Activated naive CD4-positive, alpha-beta T cell treated with anti-CD3 and anti-CD28 coated beads, Interleukin-2, amount 50 U/mL, for 72 hours (primary cell): ENCODE results near the gene RGS12. TPM values are rescaled to one million over a fixed set of nuclear protein-coding genes. Genes with fewer than 3 reads are reported as not detected.

Experiments
- ATAC-seq, 2 donors: fragments of 150-1000 bp; cut with Tn5 transposase; 2 replicates each; pipeline ENCODE4 v1.10.0; 2021; ENCODE audit warnings: mild to moderate bottlenecking in 2 of 2, moderate library complexity in 2 of 2
- DNase-seq, 2 donors: peaks; one replicate each; pipeline ENCODE4 v3.0.0; 2021 to 2022; ENCODE audit warnings: low spot score in 2 of 2
- H3K27ac Mint-ChIP-seq, 2 donors: one replicate each; pipeline ENCODE4 v1.8.0; 2022; ENCODE audit warnings: mild to moderate bottlenecking in 2 of 2, mixed read lengths in 2 of 2
- H3K36me3 Mint-ChIP-seq, 2 donors: one replicate each; pipeline ENCODE4 v1.8.0; 2022; ENCODE audit warnings: mixed read lengths in 2 of 2
- H3K9me3 Mint-ChIP-seq, 2 donors: one replicate each; pipeline ENCODE4 v1.8.0; 2022; ENCODE audit warnings: mixed read lengths in 2 of 2
- total RNA-seq, 2 donors: library from RNA; stranded (reverse); gene quantifications; one replicate each; pipeline ENCODE4 v1.2.3, GENCODE V29; 2022

The RGS12 gene
- total RNA-seq: 10 to 100 TPM in 1 of 2 donors, 1 to 10 TPM in 1; 5.3 to 15.6 TPM

GRCh38 chr4:3292571-3293400, at the start of gene RGS12:
Gene RGS12 (plus strand): TSS chr4:3293021. CDS start chr4:3316171, 23,150 bp downstream.
- H3K27ac Mint-ChIP-seq: peak within 1 kb of the TSS; percentile 61 to 70
- H3K9me3 Mint-ChIP-seq: peaks cover 0 to 3% of the 10 kb centered on the region in 2 donors
- peak; percentile 94 to 98 for ATAC-seq
- H3K36me3 Mint-ChIP-seq: no peaks in the 10 kb centered on the region
- peak; percentile 90 to 92 for DNase-seq

- no peak for DNase-seq
- H3K36me3 Mint-ChIP-seq: no peaks in the 10 kb centered on the region
- no peaks in the 10 kb centered on the region for H3K9me3 Mint-ChIP-seq
- ATAC-seq: peak in 1 of 2 donors; percentile 19
- peak overlapping the region; percentile 40 to 44 for H3K27ac Mint-ChIP-seq
Measured at GRCh38 chr4:3243136-3243780, 49.6 kb upstream of the RGS12 start.

GRCh38 chr4:3244002-3244401, 48.8 kb upstream of the RGS12 start:
- ATAC-seq: no peak
- Mint-ChIP-seq H3K9me3 (no peaks in the 10 kb centered on the region), H3K36me3 (no peaks in the 10 kb centered on the region), H3K27ac (peak overlapping the region in 1 of 2 donors; percentile 39)
- DNase-seq: no peak

GRCh38 chr4:3244747-3245146, 48.1 kb upstream of the RGS12 start:
- no peaks in the 10 kb centered on the region for H3K9me3 Mint-ChIP-seq

GRCh38 chr4:3245676-3246075, 47.1 kb upstream of the RGS12 start:
- ATAC-seq: no peak
- no peaks in the 10 kb centered on the region for H3K9me3 Mint-ChIP-seq
- H3K27ac Mint-ChIP-seq: peak overlapping the region in 1 of 2 donors; percentile 18
- DNase-seq: no peak
- no peaks in the 10 kb centered on the region for H3K36me3 Mint-ChIP-seq

More at GRCh38 chr4:3244747-3245146, 48.1 kb upstream of the RGS12 start:
- Mint-ChIP-seq H3K36me3 (no peaks in the 10 kb centered on the region), H3K27ac (no peak overlapping the region)
- DNase-seq: no peak
- no peak for ATAC-seq

- ATAC-seq (no peak), DNase-seq (no peak)
- Mint-ChIP-seq H3K9me3 (no peaks in the 10 kb centered on the region), H3K27ac (peak overlapping the region; percentile 18 to 68), H3K36me3 (no peaks in the 10 kb centered on the region)
Measured at GRCh38 chr4:3246458-3247398, 46.1 kb upstream of the RGS12 start.

- no peak for DNase-seq
- Mint-ChIP-seq H3K27ac (no peak overlapping the region), H3K9me3 (no peaks in the 10 kb centered on the region), H3K36me3 (no peaks in the 10 kb centered on the region)
- ATAC-seq: no peak
Measured at GRCh38 chr4:3247399-3248177, 45.2 kb upstream of the RGS12 start.

- ATAC-seq: no peak
- no peaks in the 10 kb centered on the region for H3K9me3 Mint-ChIP-seq
- no peak for DNase-seq
- H3K36me3 Mint-ChIP-seq: no peaks in the 10 kb centered on the region
- H3K27ac Mint-ChIP-seq: no peak overlapping the region
Measured at GRCh38 chr4:3248178-3248480, 44.7 kb upstream of the RGS12 start.

- ATAC-seq (no peak), DNase-seq (no peak)
- Mint-ChIP-seq H3K36me3 (no peaks in the 10 kb centered on the region), H3K9me3 (no peaks in the 10 kb centered on the region), H3K27ac (peak within 1 kb of the TSS in 1 of 2 donors; percentile 73)
Measured at GRCh38 chr4:3248811-3249661, 43.8 kb upstream of the RGS12 start, which contains the start of gene MSANTD1. Gene MSANTD1 (plus strand): TSS chr4:3249159. CDS start chr4:3249223, 64 bp downstream.

GRCh38 chr4:3249711-3250437, 42.9 kb upstream of the RGS12 start:
- H3K27ac Mint-ChIP-seq: peak overlapping the region in 1 of 2 donors; percentile 73
- ATAC-seq (no peak), DNase-seq (no peak)
- H3K9me3 Mint-ChIP-seq: no peaks in the 10 kb centered on the region
- no peaks in the 10 kb centered on the region for H3K36me3 Mint-ChIP-seq

GRCh38 chr4:3250438-3250955, 42.3 kb upstream of the RGS12 start:
- H3K9me3 Mint-ChIP-seq: no peaks in the 10 kb centered on the region
- H3K27ac Mint-ChIP-seq: peak overlapping the region in 1 of 2 donors; percentile 73
- ATAC-seq (no peak), DNase-seq (no peak)
- no peaks in the 10 kb centered on the region for H3K36me3 Mint-ChIP-seq

- Mint-ChIP-seq H3K27ac (peak overlapping the region in 1 of 2 donors; percentile 73), H3K36me3 (no peaks in the 10 kb centered on the region), H3K9me3 (no peaks in the 10 kb centered on the region)
- DNase-seq (no peak), ATAC-seq (peak; percentile 24 to 87)
Measured at GRCh38 chr4:3250956-3251690, 41.7 kb upstream of the RGS12 start.

- DNase-seq (no peak), ATAC-seq (peak in 1 of 2 donors; percentile 28)
- H3K9me3 Mint-ChIP-seq: no peaks in the 10 kb centered on the region
- peak overlapping the region in 1 of 2 donors; percentile 50 for H3K27ac Mint-ChIP-seq
- no peaks in the 10 kb centered on the region for H3K36me3 Mint-ChIP-seq
Measured at GRCh38 chr4:3251691-3252479, 40.9 kb upstream of the RGS12 start.
